Astrocyte of the spinal cord (primary cell): ENCODE measurements around the gene PNMA6E.

Source experiments
- DNase-seq: peaks from one replicate; pipeline ENCODE4 v3.0.0; 2011; ENCODE audit warnings: low read depth, low spot score
- H3K4me3 ChIP-seq: 2 replicates; pipeline ENCODE4 v1.5.1; 2011; ENCODE audit warnings: low read depth, mild to moderate bottlenecking, low read length, moderate library complexity
- in situ Hi-C: cut with HindIII; loops from 2 replicates; pipeline ENCODE4 v1.10.0; 2017; ENCODE audit warnings: low sequenced_read_pairs
- TF ChIP-seq, protein P1 (sequence below): IDR thresholded peaks from 2 replicates; pipeline ENCODE4 v1.5.1; 2012; ENCODE audit warnings: low read depth, mild to moderate bottlenecking, low read length, inconsistent platforms

PNMA6E gene

DNA sequence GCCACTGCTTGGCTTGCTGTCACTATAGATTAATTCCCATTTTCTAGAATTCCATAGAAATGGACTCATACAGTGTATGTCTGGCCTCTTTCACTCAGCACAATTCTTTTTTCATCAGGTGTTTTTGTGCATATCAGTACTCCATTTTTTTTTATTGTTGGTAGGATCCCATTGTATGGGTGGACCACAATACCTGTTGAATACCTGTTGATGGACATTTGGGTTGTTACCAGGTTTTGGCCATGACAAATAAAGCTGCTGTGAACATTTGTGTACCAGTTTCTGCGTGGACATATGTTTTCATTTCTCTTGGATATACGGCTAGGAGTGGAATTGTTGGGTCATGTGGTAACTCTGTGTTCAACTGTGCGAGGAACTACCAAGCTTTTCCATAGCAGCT, 25.1 kb upstream of the PNMA6E start:
- TF ChIP-seq, protein P1, sequence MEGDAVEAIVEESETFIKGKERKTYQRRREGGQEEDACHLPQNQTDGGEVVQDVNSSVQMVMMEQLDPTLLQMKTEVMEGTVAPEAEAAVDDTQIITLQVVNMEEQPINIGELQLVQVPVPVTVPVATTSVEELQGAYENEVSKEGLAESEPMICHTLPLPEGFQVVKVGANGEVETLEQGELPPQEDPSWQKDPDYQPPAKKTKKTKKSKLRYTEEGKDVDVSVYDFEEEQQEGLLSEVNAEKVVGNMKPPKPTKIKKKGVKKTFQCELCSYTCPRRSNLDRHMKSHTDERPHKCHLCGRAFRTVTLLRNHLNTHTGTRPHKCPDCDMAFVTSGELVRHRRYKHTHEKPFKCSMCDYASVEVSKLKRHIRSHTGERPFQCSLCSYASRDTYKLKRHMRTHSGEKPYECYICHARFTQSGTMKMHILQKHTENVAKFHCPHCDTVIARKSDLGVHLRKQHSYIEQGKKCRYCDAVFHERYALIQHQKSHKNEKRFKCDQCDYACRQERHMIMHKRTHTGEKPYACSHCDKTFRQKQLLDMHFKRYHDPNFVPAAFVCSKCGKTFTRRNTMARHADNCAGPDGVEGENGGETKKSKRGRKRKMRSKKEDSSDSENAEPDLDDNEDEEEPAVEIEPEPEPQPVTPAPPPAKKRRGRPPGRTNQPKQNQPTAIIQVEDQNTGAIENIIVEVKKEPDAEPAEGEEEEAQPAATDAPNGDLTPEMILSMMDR = no peak
- H3K4me3 ChIP-seq = no peak overlapping the region
- in situ Hi-C loops = no loop called here
- DNase-seq = no peak

DNA sequence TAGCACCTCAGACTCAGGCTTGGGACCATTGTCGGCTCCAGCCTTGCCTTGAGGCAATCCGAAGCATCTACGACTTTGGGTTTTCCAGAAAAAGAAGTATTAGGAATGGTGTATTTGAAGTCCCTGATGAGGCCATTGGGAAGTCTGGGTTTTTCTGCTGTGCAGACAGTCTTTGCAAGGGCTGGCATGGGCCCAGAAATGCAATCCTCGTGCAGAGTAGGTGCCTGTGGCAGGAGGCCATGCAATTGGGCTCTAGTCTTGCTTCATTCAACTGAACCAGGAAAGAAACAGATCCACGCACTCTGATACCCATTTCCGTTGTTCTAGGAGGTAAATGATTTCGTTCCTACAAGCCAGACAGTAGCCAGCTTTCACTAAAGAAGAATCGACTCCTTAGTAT, 22.5 kb upstream of the PNMA6E start:
- no peak for DNase-seq
- H3K4me3 ChIP-seq = no peak overlapping the region
- in situ Hi-C loops = no loop called here
- TF ChIP-seq, protein P1 = no peak

DNA sequence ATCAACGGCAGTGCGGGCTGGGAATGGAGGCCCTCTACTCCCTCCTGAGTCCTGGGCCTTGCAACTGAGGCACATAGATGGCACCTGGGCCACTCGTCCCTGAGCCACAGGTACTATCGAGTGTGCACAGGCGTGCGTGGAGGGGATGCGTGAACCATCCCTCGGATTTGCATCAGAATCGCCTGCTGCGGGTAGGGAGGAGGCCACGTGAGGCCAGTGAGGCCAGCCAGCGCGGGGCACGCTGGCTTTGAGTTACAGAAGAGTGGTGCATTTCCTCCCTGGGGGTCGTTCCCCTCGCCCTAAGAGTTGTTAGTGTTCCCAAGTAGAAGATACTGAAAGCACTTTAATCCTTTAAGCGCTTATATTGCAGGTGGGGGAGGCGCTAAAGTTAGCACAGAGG, 20.7 kb upstream of the PNMA6E start:
- DNase-seq = no peak
- TF ChIP-seq, protein P1 = no peak
- no peak overlapping the region for H3K4me3 ChIP-seq
- in situ Hi-C loops = no loop called here

DNA sequence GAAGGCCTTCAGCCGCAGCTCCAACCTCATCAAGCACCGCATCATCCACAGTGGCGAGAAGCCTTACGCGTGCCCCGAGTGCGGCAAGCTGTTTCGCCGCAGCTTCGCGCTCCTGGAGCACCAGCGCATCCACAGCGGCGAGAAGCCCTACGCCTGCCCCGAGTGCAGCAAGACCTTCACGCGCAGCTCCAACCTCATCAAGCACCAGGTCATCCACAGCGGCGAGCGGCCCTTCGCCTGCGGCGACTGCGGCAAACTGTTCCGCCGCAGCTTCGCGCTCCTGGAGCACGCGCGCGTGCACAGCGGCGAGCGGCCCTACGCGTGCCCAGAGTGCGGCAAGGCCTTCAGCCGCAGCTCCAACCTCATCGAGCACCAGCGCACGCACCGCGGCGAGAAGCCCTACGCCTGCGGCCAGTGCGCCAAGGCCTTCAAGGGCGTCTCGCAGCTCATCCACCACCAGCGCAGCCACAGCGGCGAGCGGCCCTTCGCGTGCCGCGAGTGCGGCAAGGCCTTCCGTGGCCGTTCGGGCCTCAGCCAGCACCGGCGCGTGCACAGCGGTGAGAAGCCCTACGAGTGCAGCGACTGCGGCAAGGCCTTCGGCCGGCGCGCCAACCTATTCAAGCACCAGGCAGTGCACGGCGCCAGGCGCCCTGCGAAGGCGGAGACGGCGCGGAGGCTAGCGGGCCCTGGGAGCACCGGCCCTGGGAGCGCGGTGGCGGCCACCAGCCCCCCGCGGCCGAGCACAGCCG, 19.9 kb upstream of the PNMA6E start:
- in situ Hi-C loops = no loop called here
- TF ChIP-seq, protein P1 = no peak
- no peak for DNase-seq
- no peak overlapping the region for H3K4me3 ChIP-seq

DNA sequence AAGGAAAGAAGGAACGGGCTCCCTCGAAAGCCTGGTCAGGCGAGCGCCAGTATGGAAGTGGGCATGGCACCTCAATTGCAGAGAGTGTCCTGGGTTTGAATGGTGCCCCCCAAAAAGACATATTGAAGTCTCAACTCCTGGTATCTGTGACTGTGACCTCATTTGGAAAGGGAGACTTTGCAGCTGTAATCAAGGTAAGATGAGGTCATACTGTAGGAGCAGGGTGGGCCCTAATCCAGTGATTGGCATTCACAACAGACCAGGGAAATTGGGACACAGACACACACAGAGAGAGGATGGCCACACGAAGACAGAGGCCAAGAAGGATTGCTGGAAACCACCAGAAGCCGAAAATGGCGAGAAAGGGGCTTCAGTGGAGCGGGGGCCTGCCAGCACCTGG, 16.5 kb upstream of the PNMA6E start:
- in situ Hi-C loops = no loop called here
- TF ChIP-seq, protein P1 = no peak
- no peak overlapping the region for H3K4me3 ChIP-seq
- DNase-seq = no peak

DNA sequence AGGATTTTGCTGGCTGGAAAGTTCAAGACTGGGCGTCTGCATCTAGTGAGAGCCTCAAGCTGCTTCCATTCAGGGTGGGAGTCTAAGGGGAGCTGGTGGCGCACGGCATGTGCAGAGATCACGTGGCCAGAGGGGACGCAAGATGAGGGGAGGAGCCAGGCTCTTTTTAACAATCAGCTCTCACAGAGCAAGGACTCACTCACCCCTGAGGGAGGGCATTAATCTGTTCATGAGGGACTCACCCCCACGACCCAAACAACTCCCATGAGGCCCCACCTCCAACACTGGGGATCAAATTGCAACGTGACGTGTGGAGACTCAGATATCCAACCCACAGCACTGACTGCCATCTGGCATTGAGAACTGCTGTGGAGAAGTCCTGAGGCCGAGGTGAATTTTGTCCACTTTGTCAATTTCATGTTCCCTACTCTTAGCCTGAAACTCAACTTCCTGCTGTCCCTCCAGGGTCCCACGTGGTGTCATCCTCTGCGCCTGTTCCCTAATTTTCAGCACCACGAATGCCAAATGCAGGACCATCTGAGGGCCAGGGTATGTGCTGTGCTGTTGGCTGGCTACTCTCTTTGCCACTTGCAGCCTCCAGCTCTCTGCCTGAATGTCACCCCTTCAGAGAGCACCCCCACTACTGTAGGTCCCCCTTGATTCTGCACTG, 15.8 kb upstream of the PNMA6E start:
- in situ Hi-C loops = no loop called here
- no peak overlapping the region for H3K4me3 ChIP-seq
- DNase-seq = no peak
- TF ChIP-seq, protein P1 = no peak
